Stimulated activated CD4-positive, alpha-beta T cell treated with anti-CD3 and anti-CD28 coated beads, Interleukin-4, amount 100 ng/mL, for 1 hour (primary cell): Measurements from ENCODE around the gene SSRP1.
"Not testable (repeated sequence)": the region's sequence is repeated elsewhere in the genome, so short reads cannot be mapped to it uniquely, and the experiment has no call there.

Experiments
- DNase-seq: peaks from one replicate; pipeline ENCODE4 v3.0.0-alpha.2; 2020

SSRP1 gene

GRCh38 chr11:57358991-57359390, 23.3 kb upstream of the SSRP1 start:
- no peak for DNase-seq

GRCh38 chr11:57358543-57358961, 22.9 kb upstream of the SSRP1 start:
- DNase-seq, result no peak

GRCh38 chr11:57357856-57358255, 22.2 kb upstream of the SSRP1 start:
- no peak for DNase-seq

GRCh38 chr11:57357310-57357709, 21.6 kb upstream of the SSRP1 start:
- no peak for DNase-seq

GRCh38 chr11:57356268-57356667, 20.6 kb upstream of the SSRP1 start:
- no peak for DNase-seq

- DNase-seq, result no peak
Measured at GRCh38 chr11:57354699-57355098, 19.0 kb upstream of the SSRP1 start.

GRCh38 chr11:57353852-57354251, 18.2 kb upstream of the SSRP1 start:
- DNase-seq, result no peak

GRCh38 chr11:57353446-57353845, 17.8 kb upstream of the SSRP1 start:
- DNase-seq, result no peak

- no peak for DNase-seq
Measured at GRCh38 chr11:57353036-57353435, 17.3 kb upstream of the SSRP1 start.

GRCh38 chr11:57349491-57350274, 14.0 kb upstream of the SSRP1 start:
- DNase-seq, result peak; percentile 68

- no peak for DNase-seq
Measured at GRCh38 chr11:57348636-57349313, 13.1 kb upstream of the SSRP1 start.

- no peak for DNase-seq
Measured at GRCh38 chr11:57348052-57348451, 12.4 kb upstream of the SSRP1 start.

GRCh38 chr11:57347336-57347735, 11.6 kb upstream of the SSRP1 start:
- no peak for DNase-seq

GRCh38 chr11:57345555-57346211, 10.0 kb upstream of the SSRP1 start:
- DNase-seq, result peak; percentile 68

GRCh38 chr11:57344826-57345225, 9.1 kb upstream of the SSRP1 start:
- no peak for DNase-seq

- no peak for DNase-seq
Measured at GRCh38 chr11:57343825-57344224, 8.1 kb upstream of the SSRP1 start.

- no peak for DNase-seq
Measured at GRCh38 chr11:57342702-57343101, 7.0 kb upstream of the SSRP1 start.

GRCh38 chr11:57341250-57341808, 5.6 kb upstream of the SSRP1 start:
- DNase-seq, result no peak

- DNase-seq, result no peak
Measured at GRCh38 chr11:57340039-57340615, 4.4 kb upstream of the SSRP1 start.

GRCh38 chr11:57339328-57339727, 3.6 kb upstream of the SSRP1 start:
- no peak for DNase-seq

- DNase-seq, result no peak
Measured at GRCh38 chr11:57338142-57338541, 2.5 kb upstream of the SSRP1 start, which contains the start of gene P2RX3. Gene P2RX3, plus strand, starts transcription at chr11:57338352. Its CDS starts 199 bp downstream, at chr11:57338551.

- not testable (repeated sequence) for DNase-seq
Measured at GRCh38 chr11:57336856-57337255, 1.2 kb upstream of the SSRP1 start.

GRCh38 chr11:57336111-57336666, 497 bp upstream of the SSRP1 start:
- DNase-seq, result no peak
